Spinal cord (tissue), 10 donors: Measurements from ENCODE around the gene SEZ6L2. TPM values are rescaled to one million over a fixed set of nuclear protein-coding genes. Genes with fewer than 3 reads are reported as not detected.

ENCODE experiments used
- DNase-seq, 6 donors: peaks; one replicate each; pipeline versions ENCODE4 v3.0.0 to v3.0.0-alpha.2; 2013 to 2015; ENCODE audit warnings: low spot score in 6 of 6, low read depth in 4 of 6
- H3K27ac ChIP-seq: one replicate; pipeline ENCODE4 v1.5.1; 2013; ENCODE audit warnings: low read depth, low read length, control low read depth
- H3K27me3 ChIP-seq: one replicate; pipeline ENCODE4 v1.6.1; 2013; ENCODE audit warnings: low read length; ENCODE audit not compliant: control insufficient read depth, insufficient read depth
- H3K36me3 ChIP-seq: one replicate; pipeline ENCODE4 v1.6.1; 2013; ENCODE audit warnings: low read length; ENCODE audit not compliant: control insufficient read depth, insufficient read depth
- H3K4me1 ChIP-seq: one replicate; pipeline ENCODE4 v1.6.1; 2013; ENCODE audit warnings: low read length; ENCODE audit not compliant: control insufficient read depth, insufficient read depth
- H3K4me3 ChIP-seq: one replicate; pipeline ENCODE4 v1.5.1; 2013; ENCODE audit warnings: low read depth, low read length, control low read depth
- H3K9me3 ChIP-seq: one replicate; pipeline ENCODE4 v1.6.1; 2013; ENCODE audit warnings: low read length; ENCODE audit not compliant: control insufficient read depth, insufficient read depth
- WGBS: methylation state at CpG from one replicate; pipeline ENCODE4 v1.1.5; 2013; ENCODE audit warnings: missing lambda C conversion rate; ENCODE audit not compliant: insufficient coverage; 5-methylcytosine and 5-hydroxymethylcytosine counted together
- polyA plus RNA-seq, 2 donors: library from polyadenylated mRNA; unstranded; fragments of 120-200 nt; gene quantifications; one replicate each; pipeline ENCODE4 v1.2.1, GENCODE V29; 2013; ENCODE audit not compliant: insufficient read length in 2 of 2
- total RNA-seq, 2 donors: library from RNA; depleted of rRNA in 1 of 2; stranded (reverse); fragments of 120-200 nt in 1 of 2; fragments of >200 nt in 1 of 2; gene quantifications; one replicate each; pipeline versions ENCODE4 v1.2.3 to v1.2.4, GENCODE V29; 2013 to 2014
- donor health status: healthy.

Gene SEZ6L2
- total and polyA plus RNA-seq, 4 donors: 32.7 to 155 (median 102) TPM

DNA sequence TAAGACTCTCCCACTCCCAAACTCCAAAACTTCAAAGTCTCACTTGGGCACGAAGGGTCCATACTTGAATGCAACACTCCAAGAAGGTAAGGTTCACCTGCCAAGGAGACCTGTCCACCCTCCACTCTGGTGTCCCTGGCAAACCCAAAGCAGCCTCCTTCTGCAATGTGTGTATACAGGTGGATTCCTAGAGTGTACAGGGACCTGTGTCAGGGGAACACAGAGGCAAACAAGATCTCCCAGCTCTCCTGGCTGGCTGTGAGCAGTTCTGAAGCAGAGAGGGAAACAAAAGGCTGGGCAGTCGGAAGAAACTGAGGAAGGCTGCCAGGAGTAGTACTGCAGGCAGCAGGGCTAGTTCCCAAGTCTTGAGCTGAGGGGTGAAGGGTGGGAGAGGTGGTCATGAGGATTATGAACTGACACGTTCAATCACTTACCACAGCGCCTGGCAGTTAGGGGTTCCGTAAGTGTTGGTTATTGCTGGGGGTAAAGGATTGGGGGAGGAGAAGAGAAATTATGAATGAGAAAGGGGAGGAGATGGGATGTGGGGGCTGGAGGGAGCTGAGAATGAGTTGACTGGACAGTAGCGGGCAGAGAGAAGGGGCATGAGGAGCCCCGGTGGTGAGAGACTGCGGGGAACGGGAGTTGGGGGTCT is 25.9 kb upstream of the SEZ6L2 start:
- Histone ChIP-seq H3K4me1 (peaks cover 46% of the 10 kb centered on the region), H3K9me3 (no peaks in the 10 kb centered on the region), H3K36me3 (peaks cover 14% of the 10 kb centered on the region), H3K4me3 (peak overlapping the region; percentile 87), H3K27me3 (no peaks in the 10 kb centered on the region), H3K27ac (no peak overlapping the region)
- peak in 1 of 6 donors; percentile 30 for DNase-seq
- WGBS: 13% methylated on average over 7 of the region's 9 CpGs

GRCh38 chr16:29922986-29923501 is 23.7 kb upstream of the SEZ6L2 start:
- Histone ChIP-seq H3K27ac (no peak overlapping the region), H3K36me3 (peaks cover 20% of the 10 kb centered on the region), H3K4me1 (peaks cover 46% of the 10 kb centered on the region), H3K27me3 (no peaks in the 10 kb centered on the region), H3K4me3 (no peak overlapping the region), H3K9me3 (no peaks in the 10 kb centered on the region)
- DNase-seq: no peak
- WGBS: 100% methylated on average over 12 of the region's 12 CpGs

DNA sequence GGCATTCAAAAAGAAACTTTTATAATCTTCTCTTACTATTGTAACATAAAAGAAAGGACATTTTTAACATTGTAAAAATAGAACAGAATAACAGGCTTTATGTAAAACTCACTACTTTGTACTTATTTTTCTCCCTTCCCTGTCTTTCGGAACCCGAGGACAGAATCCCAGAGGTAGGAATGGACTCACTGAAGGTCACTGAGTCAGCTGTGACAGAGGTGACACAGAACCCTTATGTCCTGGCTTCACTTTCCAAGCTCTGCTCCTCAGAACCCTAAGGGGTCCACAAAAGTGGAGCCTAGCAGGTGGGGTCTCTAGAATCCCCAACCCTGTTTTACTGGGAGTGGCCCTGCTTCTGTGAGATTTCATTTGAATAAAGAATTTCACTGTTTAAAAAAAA is 23.0 kb upstream of the SEZ6L2 start:
- H3K27me3 ChIP-seq: no peaks in the 10 kb centered on the region
- peaks cover 22% of the 10 kb centered on the region for H3K36me3 ChIP-seq
- no peaks in the 10 kb centered on the region for H3K9me3 ChIP-seq
- no peak for DNase-seq
- H3K4me3 ChIP-seq: no peak overlapping the region
- H3K4me1 ChIP-seq: peaks cover 40% of the 10 kb centered on the region
- no peak overlapping the region for H3K27ac ChIP-seq
- no CpG with 5 or more reads among the region's 2 CpGs for WGBS

DNA sequence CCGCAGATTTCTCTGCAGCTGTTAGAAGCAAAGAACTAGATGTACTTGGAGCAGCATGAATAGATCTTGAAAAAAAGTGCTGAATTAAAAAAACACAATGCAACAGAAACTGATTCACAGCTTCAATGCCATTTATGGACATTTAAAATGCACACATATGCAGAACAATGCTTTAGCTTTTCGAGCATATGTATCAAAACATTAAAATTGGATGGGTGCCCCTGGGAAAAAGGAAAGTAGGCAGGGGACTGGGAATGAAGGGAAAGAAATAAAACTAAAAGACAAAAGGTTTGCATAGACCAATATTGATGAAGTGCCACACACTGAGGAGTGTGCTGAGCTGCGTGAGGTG is 21.7 kb upstream of the SEZ6L2 start:
- peaks cover 22% of the 10 kb centered on the region for H3K36me3 ChIP-seq
- H3K27ac ChIP-seq: no peak overlapping the region
- H3K9me3 ChIP-seq: no peaks in the 10 kb centered on the region
- no peak overlapping the region for H3K4me3 ChIP-seq
- peaks cover 28% of the 10 kb centered on the region for H3K4me1 ChIP-seq
- 63% methylated on average over 1 of the region's 3 CpGs for WGBS
- DNase-seq: peak in 1 of 6 donors; percentile 51
- H3K27me3 ChIP-seq: no peaks in the 10 kb centered on the region

DNA sequence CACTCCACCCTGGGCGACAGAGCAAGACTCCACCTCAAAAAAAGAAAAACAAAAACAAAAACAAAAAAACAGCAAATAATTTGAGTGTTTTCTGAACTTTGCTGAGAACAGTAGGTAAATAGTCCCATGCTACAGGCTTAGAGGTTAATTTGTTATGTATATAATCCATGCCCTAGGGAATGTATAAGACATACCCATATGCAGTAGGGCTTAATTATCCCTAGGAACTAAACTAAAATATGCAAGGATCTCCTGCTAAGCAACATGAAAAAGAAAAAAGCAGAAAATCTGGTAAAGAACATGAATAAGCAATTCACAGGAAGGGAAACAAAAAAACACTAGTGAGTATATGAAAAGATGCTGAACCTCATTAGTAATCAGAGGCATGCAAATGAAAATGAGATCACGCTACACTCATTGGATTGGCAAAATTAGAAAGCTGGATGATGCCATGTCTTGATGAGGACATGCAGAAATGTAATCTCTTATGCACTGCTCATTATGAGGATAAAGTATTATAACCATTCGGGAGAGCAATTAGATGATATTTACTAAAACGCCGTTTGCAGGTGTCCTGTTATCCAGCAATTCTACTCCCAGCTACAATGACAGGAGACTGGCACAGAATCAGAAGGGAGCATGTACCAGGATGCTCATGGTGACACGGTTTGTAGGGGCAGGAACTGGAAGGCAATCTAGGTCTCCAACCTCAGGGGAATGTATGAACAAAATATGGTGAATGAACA is 21.1 kb upstream of the SEZ6L2 start:
- peak in 2 of 6 donors; percentile 78 to 79 for DNase-seq
- 52% methylated on average over 2 of the region's 6 CpGs for WGBS
- Histone ChIP-seq H3K4me1 (peaks cover 27% of the 10 kb centered on the region), H3K27me3 (no peaks in the 10 kb centered on the region), H3K9me3 (no peaks in the 10 kb centered on the region), H3K36me3 (peaks cover 22% of the 10 kb centered on the region), H3K4me3 (no peak overlapping the region), H3K27ac (no peak overlapping the region)

DNA sequence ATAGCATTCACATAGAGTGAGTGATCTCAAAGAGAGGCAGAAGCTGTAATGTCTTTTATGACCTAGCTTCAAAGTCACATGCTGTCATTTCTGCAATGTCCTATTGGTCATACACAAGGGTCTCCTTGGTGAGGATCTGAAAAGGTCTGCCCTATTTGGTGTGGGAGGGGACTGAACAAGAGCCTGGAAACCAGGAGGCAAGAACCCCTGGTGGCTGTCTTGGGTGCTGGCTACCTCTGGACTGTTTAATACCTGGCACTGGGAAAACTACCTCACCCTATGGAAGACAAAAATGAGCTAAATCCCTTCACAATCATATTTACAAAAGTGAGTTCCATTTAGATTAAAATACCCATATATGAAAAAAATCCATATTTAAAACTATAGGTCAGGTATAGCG is 17.6 kb upstream of the SEZ6L2 start:
- Histone ChIP-seq H3K4me1 (peaks cover 9% of the 10 kb centered on the region), H3K36me3 (peaks cover 24% of the 10 kb centered on the region), H3K4me3 (no peak overlapping the region), H3K9me3 (no peaks in the 10 kb centered on the region), H3K27ac (no peak overlapping the region), H3K27me3 (no peaks in the 10 kb centered on the region)
- DNase-seq: no peak
- WGBS: 83% methylated on average over 1 of the region's 1 CpG

DNA sequence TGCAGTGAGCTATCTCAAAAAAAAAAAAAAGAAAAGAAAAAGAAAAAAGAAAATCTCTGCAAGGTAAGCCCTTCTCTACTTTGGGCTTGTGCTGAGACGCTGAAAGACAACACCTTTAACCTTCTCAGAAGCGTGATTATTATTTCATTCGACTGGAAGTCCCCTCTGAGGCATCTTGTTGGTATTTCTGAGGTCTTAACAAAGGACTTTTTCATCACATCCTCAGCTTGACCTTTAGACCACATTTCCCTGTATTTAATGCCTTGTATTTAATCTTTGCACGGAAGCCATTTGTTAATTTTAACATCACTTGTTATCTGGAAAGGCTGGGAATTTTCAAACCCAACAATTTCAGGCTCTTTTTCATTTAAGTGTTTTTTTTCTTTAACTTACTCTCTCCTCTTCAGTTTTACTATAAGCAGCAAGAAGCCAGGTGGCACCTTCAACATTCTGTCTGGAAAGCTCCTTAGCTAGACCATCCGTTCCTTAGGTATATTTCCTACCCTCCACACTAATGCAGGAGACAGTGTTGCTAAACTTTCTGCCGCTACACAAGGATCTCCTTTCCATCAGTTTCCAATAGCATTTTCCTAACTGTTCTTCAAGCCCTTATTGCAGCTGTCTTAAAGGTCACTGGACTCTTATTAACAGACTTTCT is 16.4 kb upstream of the SEZ6L2 start:
- H3K9me3 ChIP-seq: no peaks in the 10 kb centered on the region
- peaks cover 2% of the 10 kb centered on the region for H3K4me1 ChIP-seq
- H3K27ac ChIP-seq: no peak overlapping the region
- H3K4me3 ChIP-seq: no peak overlapping the region
- DNase-seq: no peak
- 96% methylated on average over 2 of the region's 6 CpGs for WGBS
- peaks cover 37% of the 10 kb centered on the region for H3K36me3 ChIP-seq
- H3K27me3 ChIP-seq: no peaks in the 10 kb centered on the region

DNA sequence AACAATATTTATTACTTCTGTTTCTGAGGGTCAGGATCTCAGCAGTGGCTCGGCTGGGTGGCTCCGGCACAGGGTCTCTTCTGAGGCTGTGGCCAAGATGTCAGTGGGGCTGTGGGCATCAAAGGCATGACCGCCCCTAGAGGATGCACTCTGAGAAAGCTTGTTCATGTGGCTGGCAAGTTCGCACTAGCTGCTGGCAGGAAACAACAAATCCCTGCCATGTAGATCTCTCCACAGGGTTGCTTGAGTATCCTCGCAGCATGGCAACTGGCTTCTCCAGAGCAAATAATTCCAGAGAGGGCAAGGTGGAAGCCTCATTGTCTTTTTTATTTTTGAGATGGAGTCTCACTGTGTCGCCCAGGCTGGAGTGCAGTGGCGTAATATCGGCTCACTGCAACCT is 14.2 kb upstream of the SEZ6L2 start:
- no peaks in the 10 kb centered on the region for H3K27me3 ChIP-seq
- H3K27ac ChIP-seq: no peak overlapping the region
- peaks cover 35% of the 10 kb centered on the region for H3K36me3 ChIP-seq
- no peaks in the 10 kb centered on the region for H3K9me3 ChIP-seq
- 92% methylated on average over 8 of the region's 8 CpGs for WGBS
- no peak overlapping the region for H3K4me3 ChIP-seq
- no peaks in the 10 kb centered on the region for H3K4me1 ChIP-seq
- no peak for DNase-seq

DNA sequence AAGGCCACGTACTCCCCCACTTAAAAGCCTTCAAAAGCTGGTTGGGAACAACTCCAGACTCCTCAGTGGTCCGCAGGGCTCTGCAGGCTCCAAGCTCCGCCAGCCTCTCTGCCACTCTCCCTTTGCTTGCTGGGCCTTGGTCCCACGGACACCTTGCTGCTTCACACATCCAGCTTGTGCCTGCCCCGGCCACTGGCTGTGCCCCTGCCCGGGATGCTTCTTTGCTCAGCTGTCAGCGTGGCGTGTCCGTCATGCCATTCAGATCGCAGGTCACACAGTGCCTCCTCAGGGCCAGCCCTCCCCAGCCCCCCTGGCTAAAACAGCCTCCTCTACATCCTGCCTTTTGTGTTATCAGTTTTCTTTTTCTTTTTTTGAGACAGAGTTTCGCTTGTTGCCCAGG is 12.7 kb upstream of the SEZ6L2 start:
- Histone ChIP-seq H3K4me1 (no peaks in the 10 kb centered on the region), H3K9me3 (no peaks in the 10 kb centered on the region), H3K27ac (no peak overlapping the region), H3K4me3 (no peak overlapping the region), H3K27me3 (no peaks in the 10 kb centered on the region), H3K36me3 (peaks cover 41% of the 10 kb centered on the region)
- WGBS: 73% methylated on average over 11 of the region's 11 CpGs
- DNase-seq: no peak
